ENCODE measurements around the gene DMD.

DNA sequence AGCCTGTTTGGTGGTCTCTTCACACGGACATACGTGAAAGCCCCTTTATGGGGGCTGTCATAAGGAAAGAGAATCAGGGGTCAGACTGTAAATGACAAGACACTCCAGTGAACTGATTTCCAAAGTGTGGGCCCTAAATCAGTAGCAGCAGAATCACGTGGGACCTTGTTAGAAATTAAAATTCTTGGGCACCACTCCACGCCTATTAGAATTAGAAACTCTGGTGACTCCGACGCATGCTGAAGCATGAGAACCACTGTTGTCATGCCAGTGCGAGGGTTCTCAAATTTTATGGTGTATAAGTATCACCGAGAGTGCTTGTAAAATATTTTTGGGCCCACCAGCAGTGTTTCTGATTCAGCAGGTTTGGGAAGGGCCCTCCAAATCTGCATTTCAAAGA lies 672.8 kb downstream of the DMD start:
- TF ChIP-seq, protein P1, sequence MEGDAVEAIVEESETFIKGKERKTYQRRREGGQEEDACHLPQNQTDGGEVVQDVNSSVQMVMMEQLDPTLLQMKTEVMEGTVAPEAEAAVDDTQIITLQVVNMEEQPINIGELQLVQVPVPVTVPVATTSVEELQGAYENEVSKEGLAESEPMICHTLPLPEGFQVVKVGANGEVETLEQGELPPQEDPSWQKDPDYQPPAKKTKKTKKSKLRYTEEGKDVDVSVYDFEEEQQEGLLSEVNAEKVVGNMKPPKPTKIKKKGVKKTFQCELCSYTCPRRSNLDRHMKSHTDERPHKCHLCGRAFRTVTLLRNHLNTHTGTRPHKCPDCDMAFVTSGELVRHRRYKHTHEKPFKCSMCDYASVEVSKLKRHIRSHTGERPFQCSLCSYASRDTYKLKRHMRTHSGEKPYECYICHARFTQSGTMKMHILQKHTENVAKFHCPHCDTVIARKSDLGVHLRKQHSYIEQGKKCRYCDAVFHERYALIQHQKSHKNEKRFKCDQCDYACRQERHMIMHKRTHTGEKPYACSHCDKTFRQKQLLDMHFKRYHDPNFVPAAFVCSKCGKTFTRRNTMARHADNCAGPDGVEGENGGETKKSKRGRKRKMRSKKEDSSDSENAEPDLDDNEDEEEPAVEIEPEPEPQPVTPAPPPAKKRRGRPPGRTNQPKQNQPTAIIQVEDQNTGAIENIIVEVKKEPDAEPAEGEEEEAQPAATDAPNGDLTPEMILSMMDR (IDR thresholded peaks at IDR 0.05; ENCODE audit: poor library complexity, severe bottlenecking), result no peak
- no peak for TF ChIP-seq POLR2AphosphoS5 (IDR thresholded peaks at IDR 0.05)
